WTC11 (cell line): Measurements from ENCODE around the gene POC1A. TPM values are rescaled to one million over a fixed set of nuclear protein-coding genes. Genes with fewer than 3 reads are reported as not detected.

Source experiments
- ATAC-seq: fragments of 200-7000 bp; cut with Tn5 transposase; 2 replicates; pipeline ENCODE4 v1.10.0; 2021; ENCODE audit warnings: mild to moderate bottlenecking, moderate library complexity
- Bru-seq: library from RNA; stranded (reverse); fragments of 400-500 nt; gene quantifications from one replicate; lab custom pipeline; 2021; lab: Mats Ljungman, UMichigan
- CTCF ChIA-PET: fragments of 300-600 bp; sonication (Branson Sonifier 250); formaldehyde crosslinking; loops from one replicate; lab custom pipeline; 2021; ENCODE audit warnings: antibody characterized with exemption; lab: Charles Lee
- POLR2A ChIA-PET: fragments of 350-600 bp; sonication (Branson Sonifier 250); formaldehyde crosslinking; loops from one replicate; lab custom pipeline; 2021; ENCODE audit warnings: antibody characterized with exemption; lab: Charles Lee
- DNase-seq: peaks from one replicate; pipeline ENCODE4 v3.0.0; 2021; ENCODE audit warnings: low spot score
- H3K27ac Mint-ChIP-seq: 2 replicates; pipeline ENCODE4 v1.8.0; 2021; ENCODE audit warnings: mixed read lengths
- H3K27me3 Mint-ChIP-seq: 2 replicates; pipeline ENCODE4 v1.8.0; 2021; ENCODE audit warnings: low read depth, mild to moderate bottlenecking, moderate library complexity, mixed read lengths
- H3K36me3 Mint-ChIP-seq: 2 replicates; pipeline ENCODE4 v1.8.0; 2021; ENCODE audit warnings: mixed read lengths
- H3K4me1 Mint-ChIP-seq: 2 replicates; pipeline ENCODE4 v1.8.0; 2022; ENCODE audit warnings: mixed read lengths
- H3K4me3 Mint-ChIP-seq: 2 replicates; pipeline ENCODE4 v1.8.0; 2021; ENCODE audit warnings: mild to moderate bottlenecking, moderate library complexity, mixed read lengths
- H3K9me3 Mint-ChIP-seq: 2 replicates; pipeline ENCODE4 v1.8.0; 2021; ENCODE audit warnings: mixed read lengths
- ATF2 ChIP-seq: sonication (generic); formaldehyde crosslinking; IDR thresholded peaks from 2 replicates; pipeline ENCODE4 v1.8.1; 2022; ENCODE audit warnings: low read depth, missing genetic modification reagents, borderline replicate concordance
- CREB1 ChIP-seq: sonication (generic); formaldehyde crosslinking; IDR thresholded peaks from 2 replicates; pipeline ENCODE4 v1.8.0; 2023; ENCODE audit warnings: mild to moderate bottlenecking, missing genetic modification reagents
- E2F4 ChIP-seq: sonication (generic); formaldehyde crosslinking; IDR thresholded peaks from 2 replicates; pipeline ENCODE4 v1.8.1; 2022; ENCODE audit warnings: low read depth, mild to moderate bottlenecking, moderate library complexity, missing genetic modification reagents, borderline replicate concordance
- ERG ChIP-seq: fragments of 250-450 bp; sonication (Bioruptor Pico); IDR thresholded peaks from 2 replicates; pipeline ENCODE4 v1.8.0; 2021; ENCODE audit warnings: mild to moderate bottlenecking
- ETV6 ChIP-seq: sonication (generic); formaldehyde crosslinking; IDR thresholded peaks from 2 replicates; pipeline ENCODE4 v1.8.1; 2022; ENCODE audit warnings: mild to moderate bottlenecking, missing genetic modification reagents
- FOXJ3 ChIP-seq: sonication (generic); formaldehyde crosslinking; IDR thresholded peaks from 2 replicates; pipeline ENCODE4 v1.9.0; 2021; ENCODE audit warnings: missing genetic modification reagents, mild to moderate bottlenecking, borderline replicate concordance
- FOXP1 ChIP-seq: sonication (generic); formaldehyde crosslinking; IDR thresholded peaks from 2 replicates; pipeline ENCODE4 v1.8.0; 2022; ENCODE audit warnings: missing genetic modification reagents, mild to moderate bottlenecking, moderate library complexity, borderline replicate concordance
- GABPB1 ChIP-seq: sonication (generic); formaldehyde crosslinking; IDR thresholded peaks from 2 replicates; pipeline ENCODE4 v1.8.1; 2023; ENCODE audit warnings: mild to moderate bottlenecking, missing genetic modification reagents
- HMGXB4 ChIP-seq: sonication (generic); formaldehyde crosslinking; IDR thresholded peaks from 2 replicates; pipeline ENCODE4 v1.8.1; 2023; ENCODE audit warnings: mild to moderate bottlenecking, moderate library complexity, missing genetic modification reagents
- JAZF1 ChIP-seq: fragments of 250-450 bp; sonication (Bioruptor Pico); IDR thresholded peaks from 2 replicates; pipeline ENCODE4 v1.9.0; 2021; ENCODE audit warnings: moderate library complexity, mild to moderate bottlenecking, inconsistent platforms
- MAX ChIP-seq: sonication (generic); formaldehyde crosslinking; IDR thresholded peaks from 2 replicates; pipeline ENCODE4 v1.8.0; 2022; ENCODE audit warnings: mild to moderate bottlenecking, missing genetic modification reagents
- NFYB ChIP-seq: sonication (generic); formaldehyde crosslinking; conservative IDR thresholded peaks from 2 replicates; pipeline ENCODE4 v1.8.0; 2022; ENCODE audit warnings: low read depth, missing genetic modification reagents
- SMAD3 ChIP-seq: sonication (generic); formaldehyde crosslinking; IDR thresholded peaks from 2 replicates; pipeline ENCODE4 v1.8.0; 2022; ENCODE audit warnings: missing genetic modification reagents, mild to moderate bottlenecking, borderline replicate concordance
- TEAD1 ChIP-seq: sonication (generic); formaldehyde crosslinking; IDR thresholded peaks from 2 replicates; pipeline ENCODE4 v1.8.0; 2022; ENCODE audit warnings: mild to moderate bottlenecking, missing genetic modification reagents
- TEAD4 ChIP-seq: sonication (generic); formaldehyde crosslinking; IDR thresholded peaks from 2 replicates; pipeline ENCODE4 v1.8.0; 2022; ENCODE audit warnings: mild to moderate bottlenecking, missing genetic modification reagents
- USF1 ChIP-seq: sonication (generic); formaldehyde crosslinking; IDR thresholded peaks from 2 replicates; pipeline ENCODE4 v1.8.0; 2022; ENCODE audit warnings: mild to moderate bottlenecking, missing genetic modification reagents
- USF2 ChIP-seq: sonication (generic); formaldehyde crosslinking; IDR thresholded peaks from 2 replicates; pipeline ENCODE4 v1.8.1; 2023; ENCODE audit warnings: mild to moderate bottlenecking, missing genetic modification reagents, moderate library complexity
- ZNF396 ChIP-seq: fragments of 250-450 bp; sonication (Bioruptor Pico); IDR thresholded peaks from 2 replicates; pipeline ENCODE4 v1.8.0; 2021; ENCODE audit warnings: mild to moderate bottlenecking, moderate library complexity, borderline replicate concordance
- ZNF423 ChIP-seq: fragments of 250-450 bp; sonication (Bioruptor Pico); IDR thresholded peaks from 2 replicates; pipeline ENCODE4 v2.1.2; 2022; ENCODE audit warnings: mild to moderate bottlenecking, moderate library complexity
- long read RNA-seq, 3 experiments: library from RNA in 1 of 3; library from capped mRNA in 1 of 3; library from polyadenylated mRNA in 1 of 3; unstranded in 2 of 3; stranded (forward) in 1 of 3; transcript quantifications; one replicate each; pipeline ENCODE4 v2.0.0, GENCODE V29; 2021
- total RNA-seq: library from RNA; stranded (reverse); gene quantifications from 3 replicates; pipeline ENCODE4 v1.2.3, GENCODE V29; 2021
- TF ChIP-seq, protein P1 (sequence below): fragments of 200-600 bp; IDR thresholded peaks from 2 replicates; pipeline ENCODE4 v1.8.0; 2022; ENCODE audit warnings: antibody characterized with exemption
- TF ChIP-seq, protein P2 (sequence below): sonication (generic); formaldehyde crosslinking; IDR thresholded peaks from 2 replicates; pipeline ENCODE4 v1.8.1; 2022; ENCODE audit warnings: mild to moderate bottlenecking, moderate library complexity, missing genetic modification reagents

The POC1A gene
- total RNA-seq (31.3 to 36.2 TPM (median 34.9 TPM) in 3 replicates), Bru-seq, nascent RNA (percentile 67 among the genes with signal in this experiment)
- long read RNA-seq, experiment 1, transcript POC1A-201 (11 exons, 1,898 nt) = major isoform, 45 of 112 reads
- long read RNA-seq, experiment 1, transcript POC1A-202 (10 exons, 1,999 nt) = minor isoform, 27 of 112 reads
- long read RNA-seq, experiment 1, partial matches to known transcripts = 7 of 112 reads
- long read RNA-seq, experiment 1, other reads (novel, unspliced or antisense) = 29 of 112 reads
- long read RNA-seq, experiment 2, transcript POC1A-202 (10 exons, 1,999 nt) = minor isoform, 10 of 59 reads
- long read RNA-seq, experiment 2, transcript POC1A-201 (11 exons, 1,898 nt) = major isoform, 17 of 59 reads
- long read RNA-seq, experiment 2, partial matches to known transcripts = 12 of 59 reads
- long read RNA-seq, experiment 2, other reads (novel, unspliced or antisense) = 19 of 59 reads
- long read RNA-seq, experiment 3, transcript POC1A-202 (10 exons, 1,999 nt) = minor isoform, 22 of 73 reads
- long read RNA-seq, experiment 3, transcript POC1A-201 (11 exons, 1,898 nt) = major isoform, 25 of 73 reads
- long read RNA-seq, experiment 3, partial matches to known transcripts = 2 of 73 reads
- long read RNA-seq, experiment 3, other reads (novel, unspliced or antisense) = 22 of 73 reads

- DNase-seq = peak; percentile 92
- ChIA-PET POLR2A (interaction anchor here (0.6 to 2.0 kb wide), 13 partner anchors 23 to 1563 kb away, joined by 3 to 10 read pairs (median 3); partner anchors contain the start of genes ACY1 and DUSP7), CTCF (interaction anchor here (0.8 to 1.9 kb wide), 26 partner anchors 9 to 436 kb away, joined by 3 to 19 read pairs (median 4); partner anchors contain the start of genes ABHD14B, DUSP7, RPL29 and RRP9)
- Mint-ChIP-seq H3K27ac (peak within 1 kb of the TSS; percentile 96), H3K36me3 (peaks cover 2% of the 10 kb centered on the region; the same call in 1 of the 2 replicates), H3K4me3 (peak within 1 kb of the TSS; percentile 91), H3K9me3 (no peaks in the 10 kb centered on the region), H3K4me1 (peaks cover 33% of the 10 kb centered on the region), H3K27me3 (no peaks in the 10 kb centered on the region)
- ATAC-seq = peak; percentile 92
- TF ChIP-seq FOXP1 (CRISPR knock-in tag) (peak; percentile 80; the same call in 1 of the 2 replicates), FOXJ3 (no peak), ZNF423 (peak; percentile 28), E2F4 (CRISPR knock-in tag) (peak; percentile 91), TEAD4 (CRISPR knock-in tag) (peak; percentile 87), GABPB1 (CRISPR knock-in tag) (peak; percentile 97), NFYB (CRISPR knock-in tag) (peak; percentile 60), ATF2 (CRISPR knock-in tag) (no peak), MAX (CRISPR knock-in tag) (peak; percentile 92), ETV6 (CRISPR knock-in tag) (peak; percentile 81; the same call in 1 of the 2 replicates), HMGXB4 (CRISPR knock-in tag) (peak; percentile 57; the same call in 1 of the 2 replicates), ZNF396 (no peak), TEAD1 (peak; percentile 96; the same call in 1 of the 2 replicates), SMAD3 (CRISPR knock-in tag) (0 out of 2 replicates have a peak, but pooled peaks have one; percentile 81), USF2 (CRISPR knock-in tag) (peak; percentile 86), USF1 (CRISPR knock-in tag) (peak; percentile 87), ERG (CRISPR knock-in tag) (no peak), JAZF1 (no peak), CREB1 (0 out of 2 replicates have a peak, but pooled peaks have one; percentile 12)
- TF ChIP-seq, protein P1, sequence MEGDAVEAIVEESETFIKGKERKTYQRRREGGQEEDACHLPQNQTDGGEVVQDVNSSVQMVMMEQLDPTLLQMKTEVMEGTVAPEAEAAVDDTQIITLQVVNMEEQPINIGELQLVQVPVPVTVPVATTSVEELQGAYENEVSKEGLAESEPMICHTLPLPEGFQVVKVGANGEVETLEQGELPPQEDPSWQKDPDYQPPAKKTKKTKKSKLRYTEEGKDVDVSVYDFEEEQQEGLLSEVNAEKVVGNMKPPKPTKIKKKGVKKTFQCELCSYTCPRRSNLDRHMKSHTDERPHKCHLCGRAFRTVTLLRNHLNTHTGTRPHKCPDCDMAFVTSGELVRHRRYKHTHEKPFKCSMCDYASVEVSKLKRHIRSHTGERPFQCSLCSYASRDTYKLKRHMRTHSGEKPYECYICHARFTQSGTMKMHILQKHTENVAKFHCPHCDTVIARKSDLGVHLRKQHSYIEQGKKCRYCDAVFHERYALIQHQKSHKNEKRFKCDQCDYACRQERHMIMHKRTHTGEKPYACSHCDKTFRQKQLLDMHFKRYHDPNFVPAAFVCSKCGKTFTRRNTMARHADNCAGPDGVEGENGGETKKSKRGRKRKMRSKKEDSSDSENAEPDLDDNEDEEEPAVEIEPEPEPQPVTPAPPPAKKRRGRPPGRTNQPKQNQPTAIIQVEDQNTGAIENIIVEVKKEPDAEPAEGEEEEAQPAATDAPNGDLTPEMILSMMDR = no peak; the same call in 1 of the 2 replicates
- TF ChIP-seq, protein P2, sequence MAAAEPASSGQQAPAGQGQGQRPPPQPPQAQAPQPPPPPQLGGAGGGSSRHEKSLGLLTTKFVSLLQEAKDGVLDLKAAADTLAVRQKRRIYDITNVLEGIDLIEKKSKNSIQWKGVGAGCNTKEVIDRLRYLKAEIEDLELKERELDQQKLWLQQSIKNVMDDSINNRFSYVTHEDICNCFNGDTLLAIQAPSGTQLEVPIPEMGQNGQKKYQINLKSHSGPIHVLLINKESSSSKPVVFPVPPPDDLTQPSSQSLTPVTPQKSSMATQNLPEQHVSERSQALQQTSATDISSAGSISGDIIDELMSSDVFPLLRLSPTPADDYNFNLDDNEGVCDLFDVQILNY (CRISPR knock-in tag) = no peak
Observed at GRCh38 chr3:52154135-52155094, at the start of gene POC1A. Gene POC1A, minus strand, starts transcription at chr3:52154423. Its CDS starts 51 bp downstream, at chr3:52154372.
